Epithelial cell of esophagus (primary cell): ENCODE measurements around the gene GPC3.

ENCODE experiments used
- DNase-seq: peaks from one replicate; pipeline ENCODE4 v3.0.0; 2010; ENCODE audit warnings: low read depth
- H3K4me3 ChIP-seq: 2 replicates; pipeline ENCODE4 v1.5.1; 2011; ENCODE audit warnings: mild to moderate bottlenecking, low read length, control low read depth
- CTCF ChIP-seq: IDR thresholded peaks from 2 replicates; pipeline ENCODE4 v1.5.1; 2011; ENCODE audit warnings: low read depth, mild to moderate bottlenecking, low read length, control low read depth, inconsistent platforms; ENCODE audit not compliant: insufficient read depth; ENCODE audit errors: missing control alignments

GPC3 gene

GRCh38 chrX:133586443-133586842, 399.0 kb downstream of the GPC3 start:
- TF ChIP-seq CTCF = no peak

GRCh38 chrX:133583825-133584224, 401.6 kb downstream of the GPC3 start:
- DNase-seq = no peak
- TF ChIP-seq CTCF = no peak
- H3K4me3 ChIP-seq = no peak overlapping the region

More at GRCh38 chrX:133586443-133586842, 399.0 kb downstream of the GPC3 start:
- DNase-seq = peak; percentile 28
- H3K4me3 ChIP-seq = no peak overlapping the region

- DNase-seq = peak; percentile 7
- H3K4me3 ChIP-seq = no peak overlapping the region
- no peak for TF ChIP-seq CTCF
Measured at GRCh38 chrX:133580625-133581024, 404.8 kb downstream of the GPC3 start.

GRCh38 chrX:133579631-133580030, 405.8 kb downstream of the GPC3 start:
- TF ChIP-seq CTCF = no peak
- DNase-seq = no peak
- H3K4me3 ChIP-seq = no peak overlapping the region

GRCh38 chrX:133576876-133577275, 408.5 kb downstream of the GPC3 start:
- no peak for DNase-seq
- H3K4me3 ChIP-seq = no peak overlapping the region
- TF ChIP-seq CTCF = no peak

- peak; percentile 24 for DNase-seq
- no peak for TF ChIP-seq CTCF
Measured at GRCh38 chrX:133575501-133576136, 409.8 kb downstream of the GPC3 start.

GRCh38 chrX:133574716-133575115, 410.7 kb downstream of the GPC3 start:
- DNase-seq = no peak
- H3K4me3 ChIP-seq = no peak overlapping the region
- no peak for TF ChIP-seq CTCF

More at GRCh38 chrX:133575501-133576136, 409.8 kb downstream of the GPC3 start:
- no peak overlapping the region for H3K4me3 ChIP-seq
